Stimulated activated CD4-positive, alpha-beta T cell treated with anti-CD3 and anti-CD28 coated beads, Interleukin-1b, Interleukin-23, amount 100 ng/mL, for 48 hours (primary cell): ENCODE measurements around the gene IL31.

Experiments used
- DNase-seq: peaks from one replicate; pipeline ENCODE4 v3.0.0-alpha.2; 2020

Gene IL31

GRCh38 chr12:122150127-122150681 is 23.8 kb downstream of the IL31 start:
- DNase-seq: no peak

- DNase-seq: no peak
Measured at GRCh38 chr12:122148657-122149056, 25.4 kb downstream of the IL31 start.

DNA sequence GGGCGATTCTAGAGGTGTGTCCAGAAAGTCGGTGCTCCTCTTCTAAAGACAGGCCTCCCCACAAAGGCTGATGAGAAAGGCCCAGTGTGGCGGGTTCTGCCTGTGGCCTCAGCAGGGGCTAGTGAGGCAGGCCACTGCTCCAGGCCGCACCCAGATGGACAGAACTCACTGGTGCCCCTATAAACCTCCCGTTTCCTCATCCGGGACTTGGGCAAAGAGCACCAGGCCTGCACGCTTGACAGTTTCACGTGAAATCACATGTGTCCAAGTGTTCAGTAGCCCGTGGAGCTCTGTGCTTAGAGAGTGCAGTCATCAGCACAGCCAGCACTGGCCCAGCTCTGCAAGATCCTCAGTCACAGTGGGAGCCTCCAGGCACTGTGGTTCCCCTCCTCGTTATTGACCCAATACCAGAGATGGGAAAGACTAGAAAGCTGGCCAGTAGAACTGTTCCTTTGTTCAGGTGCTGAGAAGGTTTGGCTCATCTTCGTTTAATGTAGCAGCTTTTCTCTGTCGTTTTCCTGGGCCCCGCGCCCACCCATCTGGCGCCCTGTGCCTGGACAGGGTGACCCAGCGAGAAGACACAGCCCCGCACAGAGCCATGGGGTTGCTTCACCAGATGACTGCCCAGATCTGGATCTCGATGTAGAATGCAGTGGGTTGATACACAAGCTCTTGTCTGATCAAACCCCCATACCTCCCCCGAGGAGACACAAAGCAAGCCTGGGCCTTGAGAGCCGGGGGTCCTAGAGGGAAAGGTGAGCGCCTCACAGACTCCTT is 26.3 kb downstream of the IL31 start:
- no peak for DNase-seq

GRCh38 chr12:122145505-122146330 is 28.3 kb downstream of the IL31 start:
- DNase-seq: no peak

GRCh38 chr12:122144885-122145284 is 29.1 kb downstream of the IL31 start:
- DNase-seq: no peak

- no peak for DNase-seq
Measured at GRCh38 chr12:122142857-122143256, 31.2 kb downstream of the IL31 start.

DNA sequence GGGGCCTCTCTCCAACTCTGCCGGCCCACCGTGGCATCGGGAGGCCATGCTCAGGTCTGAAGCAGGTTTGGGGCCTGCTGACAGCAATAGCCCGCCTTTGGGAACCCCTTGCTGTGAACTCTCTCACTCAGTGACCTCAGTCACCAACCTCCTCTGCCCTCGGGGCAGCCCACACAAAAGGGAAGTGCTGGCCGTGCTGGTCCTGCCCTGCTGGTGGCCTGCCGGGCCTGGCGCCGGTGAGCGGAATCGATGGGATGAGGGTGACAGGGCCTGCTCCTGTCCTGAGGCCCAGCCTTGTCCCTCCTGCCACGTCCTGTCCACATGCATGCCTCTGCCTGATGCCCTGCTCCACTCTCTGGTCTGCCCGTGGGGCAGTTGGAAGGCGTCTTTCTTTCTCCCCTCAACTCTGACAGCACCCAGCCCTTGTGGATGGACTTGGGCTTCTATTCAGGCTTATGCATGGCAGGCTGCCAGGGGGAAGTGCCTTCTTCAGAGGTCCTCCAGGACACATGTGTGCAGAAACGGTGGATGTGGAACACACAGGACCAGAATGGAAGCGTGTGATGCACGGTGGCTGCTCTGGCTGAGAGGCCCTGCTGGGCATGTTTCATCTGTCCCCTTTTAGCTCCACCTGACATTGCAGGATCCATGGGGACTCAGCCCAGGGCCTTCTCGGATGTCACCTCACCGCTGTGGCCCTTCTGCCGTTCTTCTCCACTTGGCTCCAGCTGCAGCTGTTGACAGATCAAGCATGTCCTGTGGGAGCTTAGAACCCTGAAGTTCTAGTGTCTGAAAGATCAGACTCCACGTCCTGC is 31.9 kb downstream of the IL31 start:
- DNase-seq: no peak

GRCh38 chr12:122140467-122141257 is 33.4 kb downstream of the IL31 start:
- no peak for DNase-seq

DNA sequence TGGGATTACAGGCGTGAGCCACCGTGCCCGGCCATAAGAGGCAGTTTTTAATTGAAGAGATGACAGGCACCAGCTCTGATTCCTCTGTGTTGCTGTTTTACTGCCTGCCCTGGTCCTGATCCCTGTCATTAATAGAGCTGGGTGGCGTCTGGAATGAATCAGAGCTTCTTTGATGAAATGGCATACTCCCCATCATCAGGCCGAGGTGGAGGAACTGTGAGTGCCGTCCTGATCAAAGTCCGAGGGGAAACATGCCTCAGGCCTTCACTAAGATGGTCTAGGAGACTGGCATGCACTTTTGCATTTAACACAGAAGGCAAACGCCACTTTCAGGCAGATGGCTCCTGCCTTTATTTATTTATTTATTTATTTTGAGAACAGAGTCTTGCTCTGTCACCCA is 34.1 kb downstream of the IL31 start:
- no peak for DNase-seq

- DNase-seq: no peak
Measured at GRCh38 chr12:122139266-122139665, 34.8 kb downstream of the IL31 start.

GRCh38 chr12:122138616-122139015 is 35.4 kb downstream of the IL31 start:
- no peak for DNase-seq

DNA sequence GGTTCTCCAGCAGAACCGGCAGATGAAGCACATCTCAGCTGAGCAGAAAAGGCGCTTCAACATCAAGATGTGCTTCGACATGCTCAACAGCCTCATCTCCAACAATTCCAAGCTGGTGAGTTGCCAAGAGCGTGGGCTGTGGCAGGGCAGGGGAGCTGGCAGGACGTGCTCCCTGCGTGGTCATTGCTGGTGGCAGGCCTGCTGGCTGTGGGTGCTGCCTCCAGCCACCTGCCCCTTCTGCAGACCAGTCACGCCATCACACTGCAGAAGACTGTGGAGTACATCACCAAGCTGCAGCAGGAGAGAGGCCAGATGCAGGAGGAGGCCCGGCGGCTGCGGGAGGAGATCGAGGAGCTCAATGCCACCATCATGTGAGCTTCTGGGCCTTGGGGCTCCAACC is 35.8 kb downstream of the IL31 start:
- no peak for DNase-seq

DNA sequence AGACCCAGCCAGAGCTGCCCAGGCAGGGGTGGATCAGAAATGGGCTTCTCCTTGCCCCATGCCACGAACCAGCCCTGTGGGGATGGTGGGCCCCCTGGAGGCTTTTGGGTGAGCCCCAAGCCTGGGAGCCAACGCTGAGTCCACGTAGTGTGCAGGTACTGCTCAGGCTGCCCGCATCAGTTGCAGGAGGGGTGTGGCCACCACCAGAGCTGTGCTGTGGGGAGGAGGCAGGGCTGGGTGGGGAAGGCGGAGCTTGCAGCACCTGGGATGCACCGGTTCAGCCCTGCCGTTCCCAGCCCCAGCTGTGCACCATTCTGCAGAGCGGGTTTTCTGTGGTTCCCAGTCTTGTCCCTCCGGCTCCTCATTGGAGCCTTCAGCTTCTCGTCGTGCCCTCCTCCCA is 36.3 kb downstream of the IL31 start:
- no peak for DNase-seq

- DNase-seq: no peak
Measured at GRCh38 chr12:122137229-122137628, 36.8 kb downstream of the IL31 start.

DNA sequence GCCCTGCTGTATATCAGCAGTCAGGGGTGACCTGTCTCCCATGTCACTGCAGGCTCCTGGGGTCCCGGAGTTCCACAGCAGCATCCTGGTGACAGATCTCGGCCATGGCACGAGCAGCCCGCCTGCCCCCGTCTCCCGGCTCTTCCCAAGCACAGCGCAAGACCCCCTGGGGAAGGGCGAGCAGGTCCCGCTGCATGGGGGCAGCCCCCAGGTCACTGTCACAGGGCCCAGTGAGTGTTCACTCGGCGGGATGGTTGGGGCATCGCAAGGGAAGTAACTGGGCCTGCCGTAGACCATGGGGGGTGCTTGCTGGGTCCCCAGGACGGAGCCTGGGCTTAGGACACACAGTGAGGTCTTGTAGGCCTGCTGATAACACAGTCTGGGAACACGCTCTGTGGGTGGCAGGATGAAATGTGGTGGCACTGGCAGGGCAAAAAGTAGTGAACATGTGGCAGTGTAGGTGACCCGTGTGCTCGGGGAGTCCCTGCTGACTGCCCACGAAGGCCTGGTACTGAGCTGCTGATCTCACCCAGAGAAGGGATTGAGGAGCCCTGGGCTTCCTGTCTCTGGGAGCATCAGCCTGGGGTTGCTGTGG is 38.5 kb downstream of the IL31 start:
- no peak for DNase-seq

GRCh38 chr12:122133192-122133950 is 40.6 kb downstream of the IL31 start:
- no peak for DNase-seq

- DNase-seq: no peak
Measured at GRCh38 chr12:122130150-122130549, 43.9 kb downstream of the IL31 start.

GRCh38 chr12:122129131-122129530 is 44.9 kb downstream of the IL31 start:
- no peak for DNase-seq

- no peak for DNase-seq
Measured at GRCh38 chr12:122128481-122128880, 45.5 kb downstream of the IL31 start.

DNA sequence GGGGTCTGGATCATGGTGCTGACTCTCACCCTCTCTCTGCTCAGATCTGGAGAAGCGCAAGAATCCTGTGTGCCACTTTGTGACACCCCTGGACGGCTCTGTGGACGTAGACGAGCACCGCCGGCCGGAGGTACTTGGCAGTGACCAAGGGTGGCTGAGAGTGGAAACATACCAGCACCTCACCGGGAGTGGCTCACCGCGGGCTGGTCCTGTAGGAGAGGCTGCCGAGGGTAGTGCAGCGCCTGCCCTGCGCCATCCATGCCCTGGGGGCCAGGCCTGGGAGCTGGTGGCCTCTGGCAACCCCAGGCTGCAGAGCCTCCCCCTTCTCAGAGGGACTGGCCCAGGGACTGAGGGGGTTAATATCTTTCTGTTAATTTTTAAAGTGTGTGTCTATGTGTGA is 46.2 kb downstream of the IL31 start:
- no peak for DNase-seq
